HG03520 (cell line): Measurements from ENCODE around the gene MARCHF3.
A peak's percentile ranks its signal among the peaks of the same experiment; 100 is the strongest.

Experiments
- ATAC-seq: cut with Tn5 transposase; IDR thresholded peaks from one replicate; pipeline ENCODE4 v1.9.1; 2021; ENCODE audit warnings: mild to moderate bottlenecking, moderate library complexity; ENCODE audit not compliant: unreplicated experiment

The MARCHF3 gene

GRCh38 chr5:126987271-126987899, 43.0 kb downstream of the MARCHF3 start:
- ATAC-seq = no peak

- no peak for ATAC-seq
Measured at GRCh38 chr5:126984632-126985031, 45.7 kb downstream of the MARCHF3 start.

- no peak for ATAC-seq
Measured at GRCh38 chr5:126983874-126984266, 46.5 kb downstream of the MARCHF3 start.

GRCh38 chr5:126982926-126983873, 47.2 kb downstream of the MARCHF3 start:
- ATAC-seq = no peak

GRCh38 chr5:126982202-126982601, 48.2 kb downstream of the MARCHF3 start:
- ATAC-seq = no peak

GRCh38 chr5:126981701-126982100, 48.7 kb downstream of the MARCHF3 start:
- ATAC-seq = no peak

- no peak for ATAC-seq
Measured at GRCh38 chr5:126981222-126981621, 49.1 kb downstream of the MARCHF3 start.

GRCh38 chr5:126978258-126978657, 52.1 kb downstream of the MARCHF3 start:
- ATAC-seq = no peak

- no peak for ATAC-seq
Measured at GRCh38 chr5:126976520-126977172, 53.7 kb downstream of the MARCHF3 start.

- ATAC-seq = no peak
Measured at GRCh38 chr5:126975796-126976195, 54.6 kb downstream of the MARCHF3 start.

- no peak for ATAC-seq
Measured at GRCh38 chr5:126973193-126973592, 57.2 kb downstream of the MARCHF3 start.

- peak; percentile 75 for ATAC-seq
Measured at GRCh38 chr5:126972062-126972895, 58.1 kb downstream of the MARCHF3 start.

- ATAC-seq = no peak
Measured at GRCh38 chr5:126971455-126972031, 58.8 kb downstream of the MARCHF3 start.

GRCh38 chr5:126970517-126971017, 59.8 kb downstream of the MARCHF3 start:
- no peak for ATAC-seq

- no peak for ATAC-seq
Measured at GRCh38 chr5:126969548-126969947, 60.8 kb downstream of the MARCHF3 start.

GRCh38 chr5:126967808-126968466, 62.4 kb downstream of the MARCHF3 start:
- no peak for ATAC-seq

- ATAC-seq = no peak
Measured at GRCh38 chr5:126965487-126965886, 64.9 kb downstream of the MARCHF3 start.

- no peak for ATAC-seq
Measured at GRCh38 chr5:126965061-126965475, 65.3 kb downstream of the MARCHF3 start.

- ATAC-seq = no peak
Measured at GRCh38 chr5:126963822-126964375, 66.5 kb downstream of the MARCHF3 start.
